Hepatocyte (in vitro differentiated cells): ENCODE results near the gene EID3.

Experiments used
- EZH2 ChIP-seq: fragments of 200-600 bp; sonication (generic); IDR thresholded peaks from 2 replicates; pipeline ENCODE4 v1.6.1; 2016; ENCODE audit warnings: antibody characterized with exemption, mild to moderate bottlenecking, borderline replicate concordance
- TF ChIP-seq, protein P1 (sequence below): fragments of 200-600 bp; sonication (generic); IDR thresholded peaks from 2 replicates; pipeline ENCODE4 v1.5.1; 2016; ENCODE audit warnings: antibody characterized with exemption, mild to moderate bottlenecking; ENCODE audit not compliant: poor library complexity

DNA sequence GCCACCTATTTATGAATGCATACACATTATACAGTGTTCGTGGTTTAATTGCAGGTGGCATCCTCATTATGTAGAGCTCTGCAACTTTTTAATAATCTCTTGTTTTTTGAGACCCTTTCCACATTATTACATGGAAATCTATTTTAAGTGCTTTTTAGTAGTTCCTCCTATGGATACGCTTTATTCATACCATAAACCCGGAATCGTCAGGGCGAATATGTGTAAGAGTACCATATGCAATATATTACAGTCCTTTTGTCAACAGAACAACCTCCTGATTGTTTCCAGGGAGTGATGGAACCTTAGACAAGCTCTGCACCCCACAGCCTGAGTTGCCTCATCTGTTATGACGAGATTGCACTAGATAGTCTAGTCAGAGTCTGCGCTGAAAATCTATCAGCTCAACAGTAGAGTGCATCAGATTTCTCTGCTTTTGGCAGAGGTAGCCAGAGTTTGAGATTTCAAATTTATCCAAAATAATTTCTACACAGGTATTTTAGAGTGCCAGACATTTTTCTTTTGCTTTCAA lies 33.6 kb downstream of the EID3 start:
- TF ChIP-seq, protein P1, sequence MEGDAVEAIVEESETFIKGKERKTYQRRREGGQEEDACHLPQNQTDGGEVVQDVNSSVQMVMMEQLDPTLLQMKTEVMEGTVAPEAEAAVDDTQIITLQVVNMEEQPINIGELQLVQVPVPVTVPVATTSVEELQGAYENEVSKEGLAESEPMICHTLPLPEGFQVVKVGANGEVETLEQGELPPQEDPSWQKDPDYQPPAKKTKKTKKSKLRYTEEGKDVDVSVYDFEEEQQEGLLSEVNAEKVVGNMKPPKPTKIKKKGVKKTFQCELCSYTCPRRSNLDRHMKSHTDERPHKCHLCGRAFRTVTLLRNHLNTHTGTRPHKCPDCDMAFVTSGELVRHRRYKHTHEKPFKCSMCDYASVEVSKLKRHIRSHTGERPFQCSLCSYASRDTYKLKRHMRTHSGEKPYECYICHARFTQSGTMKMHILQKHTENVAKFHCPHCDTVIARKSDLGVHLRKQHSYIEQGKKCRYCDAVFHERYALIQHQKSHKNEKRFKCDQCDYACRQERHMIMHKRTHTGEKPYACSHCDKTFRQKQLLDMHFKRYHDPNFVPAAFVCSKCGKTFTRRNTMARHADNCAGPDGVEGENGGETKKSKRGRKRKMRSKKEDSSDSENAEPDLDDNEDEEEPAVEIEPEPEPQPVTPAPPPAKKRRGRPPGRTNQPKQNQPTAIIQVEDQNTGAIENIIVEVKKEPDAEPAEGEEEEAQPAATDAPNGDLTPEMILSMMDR = no peak
- no peak for TF ChIP-seq EZH2
